Adipocyte (in vitro differentiated cells): Measurements from ENCODE around the gene TMCO4.
"Not testable (repeated sequence)": the region's sequence is repeated elsewhere in the genome, so short reads cannot be mapped to it uniquely, and the experiment has no call there.

Source experiments
- DNase-seq: peaks from one replicate; pipeline ENCODE4 v3.0.0-alpha.2; 2015; ENCODE audit warnings: low read depth
- H3K27me3 ChIP-seq: replicated peaks from 2 replicates; pipeline ENCODE4 v1.7.0; 2013; ENCODE audit warnings: mild to moderate bottlenecking, low read length, moderate library complexity; ENCODE audit not compliant: control insufficient read depth, insufficient read depth
- H3K36me3 ChIP-seq: 2 replicates; pipeline ENCODE4 v1.7.0; 2013; ENCODE audit warnings: low read length, mild to moderate bottlenecking, moderate library complexity; ENCODE audit not compliant: control insufficient read depth, insufficient read depth, severe bottlenecking
- H3K4me1 ChIP-seq: 2 replicates; pipeline ENCODE4 v1.7.0; 2013; ENCODE audit warnings: mild to moderate bottlenecking, low read length, moderate library complexity; ENCODE audit not compliant: control insufficient read depth, insufficient read depth
- H3K4me3 ChIP-seq: 2 replicates; pipeline ENCODE4 v1.7.0; 2013; ENCODE audit warnings: mild to moderate bottlenecking, low read length, moderate library complexity
- H3K9ac ChIP-seq: 2 replicates; pipeline ENCODE4 v1.7.0; 2013; ENCODE audit warnings: mild to moderate bottlenecking, low read length, moderate library complexity
- H3K9me3 ChIP-seq: 2 replicates; pipeline ENCODE4 v1.7.0; 2013; ENCODE audit warnings: mild to moderate bottlenecking, low read length, moderate library complexity; ENCODE audit not compliant: control insufficient read depth

TMCO4 gene

DNA sequence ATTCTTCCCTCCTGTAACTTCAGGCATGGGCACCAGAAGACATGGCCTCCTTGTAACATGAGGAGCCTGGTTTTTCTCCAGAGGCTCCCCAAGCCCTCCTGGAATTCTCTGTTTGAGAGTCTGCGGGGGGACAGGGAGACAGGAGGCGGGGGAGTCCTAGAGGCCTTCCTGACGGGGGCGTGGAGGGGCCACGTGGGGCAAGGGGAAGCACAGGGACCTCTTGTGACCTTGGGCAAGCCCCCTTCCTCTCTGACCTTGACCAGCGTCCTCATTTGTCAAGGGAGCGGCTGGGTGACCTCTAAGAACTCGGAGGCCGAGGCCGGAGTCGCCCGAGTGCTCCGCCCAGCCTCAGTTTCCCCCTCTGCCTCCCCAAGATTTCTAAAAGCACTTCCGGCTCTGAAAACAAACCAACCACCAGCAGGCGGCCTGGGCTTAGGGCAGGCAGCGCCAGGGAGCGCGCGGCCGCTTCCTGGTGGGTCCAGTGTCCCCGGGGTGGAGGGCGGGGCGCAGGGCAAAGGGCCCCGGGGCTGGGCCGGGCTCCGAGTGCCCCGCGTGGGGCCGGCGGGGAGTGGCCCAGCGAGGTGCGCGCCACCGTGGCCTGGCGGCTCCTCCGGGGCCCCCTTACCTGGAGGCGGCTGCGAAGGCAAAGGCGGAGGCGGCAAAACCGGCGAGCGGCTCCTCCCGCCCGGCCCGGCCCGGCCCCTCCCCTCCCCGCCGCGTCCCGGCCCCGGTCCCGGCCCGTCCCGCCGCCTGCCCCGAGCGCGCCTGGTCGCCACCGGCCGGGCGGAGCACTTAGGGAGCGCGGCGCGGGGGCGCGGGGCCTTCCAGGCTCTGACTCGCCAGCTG, at the start of gene TMCO4:
TMCO4 (minus strand) TSS at position 687 of the 846 bp plus-strand sequence. CDS start 19,158 bp downstream, outside the sequence.
- Histone ChIP-seq H3K36me3 (no peaks in the 10 kb centered on the region), H3K9ac (peak within 1 kb of the TSS; percentile 81), H3K4me1 (peaks cover 20% of the 10 kb centered on the region), H3K4me3 (peak within 1 kb of the TSS; percentile 78), H3K27me3 (no peaks in the 10 kb centered on the region), H3K9me3 (no peaks in the 10 kb centered on the region)
- peak; percentile 72 for DNase-seq

DNA sequence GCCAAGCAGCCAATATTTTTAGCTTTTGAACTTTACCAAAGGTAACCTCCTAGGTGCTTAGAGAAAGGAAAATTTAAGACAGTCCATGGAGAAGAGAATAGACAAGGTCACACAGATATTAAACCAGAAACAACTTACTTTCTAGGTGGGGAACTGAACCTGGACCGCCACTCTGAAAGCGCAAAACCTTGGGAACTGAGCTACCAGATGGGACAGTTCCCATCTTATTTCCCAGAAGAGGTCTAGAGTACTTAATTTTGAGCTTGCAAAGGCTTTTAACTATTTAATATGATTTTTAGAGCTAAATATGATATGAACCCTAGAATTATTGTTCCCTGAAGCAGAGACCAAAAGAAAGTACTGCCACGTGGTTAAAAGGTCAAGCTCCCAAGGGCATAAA, 49.6 kb upstream of the TMCO4 start:
- not testable (repeated sequence) for H3K9me3 ChIP-seq, DNase-seq, H3K36me3 ChIP-seq, H3K27me3 ChIP-seq, H3K9ac ChIP-seq, H3K4me3 ChIP-seq
- H3K4me1 ChIP-seq: peaks cover 12% of the 10 kb centered on the region

DNA sequence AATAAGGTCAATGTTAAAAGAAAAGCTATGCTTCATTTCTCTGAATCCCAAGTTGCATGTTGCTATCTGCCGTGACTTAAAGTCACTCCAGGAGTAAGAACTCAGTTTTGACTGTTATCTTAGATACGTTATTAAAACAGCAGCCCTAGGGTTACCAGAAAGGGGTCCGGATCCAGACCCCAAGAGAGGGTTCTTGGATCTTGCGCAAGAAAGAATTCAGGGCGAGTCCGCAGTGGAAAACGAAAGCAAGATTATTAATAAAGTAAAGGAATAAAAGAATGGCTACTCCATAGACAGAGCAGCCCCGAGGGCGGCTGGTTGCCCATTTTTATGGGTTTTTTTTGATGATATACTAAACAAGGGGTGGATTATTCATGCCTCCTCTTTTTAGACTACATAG, 47.6 kb upstream of the TMCO4 start:
- not testable (repeated sequence) for DNase-seq, H3K9me3 ChIP-seq, H3K27me3 ChIP-seq, H3K36me3 ChIP-seq, H3K9ac ChIP-seq
- Histone ChIP-seq H3K4me3 (peak overlapping the region; percentile 68), H3K4me1 (peaks cover 12% of the 10 kb centered on the region)

DNA sequence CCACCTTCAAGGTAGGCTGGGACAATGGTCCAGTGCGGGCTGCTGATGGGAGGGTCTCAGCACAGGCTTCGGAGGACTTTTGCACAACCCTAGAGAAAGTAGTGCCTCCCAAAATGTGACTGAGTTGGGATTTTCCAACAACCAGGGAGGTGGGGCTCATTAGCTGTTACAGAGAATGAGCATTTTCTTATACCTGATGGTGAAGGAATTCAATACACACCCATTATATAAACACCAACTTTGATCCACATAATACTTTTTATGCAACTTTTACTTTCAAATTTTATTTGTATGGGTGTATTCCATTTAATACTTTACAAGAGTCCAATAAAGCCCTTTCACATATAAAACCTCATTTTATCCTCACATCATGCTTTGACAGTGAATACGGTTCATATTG, 46.6 kb upstream of the TMCO4 start:
- no peaks in the 10 kb centered on the region for H3K27me3 ChIP-seq
- H3K4me1 ChIP-seq: peaks cover 12% of the 10 kb centered on the region
- no peaks in the 10 kb centered on the region for H3K36me3 ChIP-seq
- no peak overlapping the region for H3K9ac ChIP-seq
- H3K4me3 ChIP-seq: no peak overlapping the region
- DNase-seq: no peak
- no peaks in the 10 kb centered on the region for H3K9me3 ChIP-seq

DNA sequence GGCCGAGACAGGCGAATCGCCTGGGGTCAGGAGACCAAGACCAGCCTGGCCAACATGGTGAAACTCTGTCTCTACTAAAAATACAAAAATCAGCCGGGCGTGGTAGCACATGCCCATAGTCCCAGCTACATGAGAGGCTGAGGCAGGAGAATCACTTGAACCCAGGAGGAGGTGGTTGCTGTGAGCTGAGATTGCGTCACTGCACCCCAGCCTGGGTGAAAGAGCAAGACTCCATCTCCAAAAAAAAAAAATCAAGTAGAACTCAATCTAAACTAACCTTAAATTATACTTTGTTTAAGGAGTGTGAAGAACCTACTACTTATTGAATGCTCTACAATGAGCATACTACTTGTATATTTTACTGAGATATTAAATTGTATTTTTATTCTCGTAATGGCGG, 45.8 kb upstream of the TMCO4 start:
- Histone ChIP-seq H3K4me3 (no peak overlapping the region), H3K9me3 (no peaks in the 10 kb centered on the region), H3K9ac (no peak overlapping the region), H3K27me3 (no peaks in the 10 kb centered on the region), H3K36me3 (no peaks in the 10 kb centered on the region), H3K4me1 (peaks cover 12% of the 10 kb centered on the region)
- DNase-seq: no peak

DNA sequence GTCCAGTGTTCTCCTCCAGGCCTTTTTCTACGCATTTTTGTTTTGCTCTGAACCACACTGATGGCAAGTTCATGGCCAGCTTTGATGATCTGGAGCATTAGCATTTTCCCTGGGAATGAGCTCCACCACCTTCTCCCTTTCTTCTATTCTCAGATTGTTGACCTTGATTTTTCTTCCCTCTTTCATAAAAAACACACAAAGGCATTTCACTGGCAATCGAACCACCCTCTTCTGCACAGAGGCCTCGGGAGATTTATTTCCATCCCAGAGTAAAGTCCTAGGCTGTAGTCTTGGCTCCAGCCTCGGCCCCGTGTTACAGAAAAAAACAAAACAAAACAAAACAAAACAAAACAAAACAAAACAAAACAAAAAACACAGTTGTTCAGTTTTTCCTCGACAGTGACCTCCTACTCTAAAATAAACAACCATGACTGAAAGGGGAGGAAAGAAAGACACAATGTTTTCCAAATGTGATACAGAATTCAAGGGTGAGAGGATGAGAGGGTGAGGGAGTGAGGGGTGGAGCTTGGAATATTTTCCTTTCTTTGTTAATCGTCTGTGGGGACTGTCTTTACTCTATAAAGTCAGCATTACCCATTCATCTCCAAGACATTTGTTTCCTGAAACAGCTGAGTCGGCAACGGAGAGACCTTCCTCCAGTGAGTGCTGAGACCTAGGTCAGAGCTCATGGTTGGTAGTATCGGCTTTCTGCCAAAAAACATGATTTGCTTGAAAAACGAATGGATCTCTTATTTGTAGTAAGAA, 45.2 kb upstream of the TMCO4 start:
- Histone ChIP-seq H3K36me3 (no peaks in the 10 kb centered on the region), H3K4me3 (no peak overlapping the region), H3K4me1 (peaks cover 12% of the 10 kb centered on the region), H3K27me3 (no peaks in the 10 kb centered on the region), H3K9me3 (no peaks in the 10 kb centered on the region), H3K9ac (no peak overlapping the region)
- DNase-seq: no peak

DNA sequence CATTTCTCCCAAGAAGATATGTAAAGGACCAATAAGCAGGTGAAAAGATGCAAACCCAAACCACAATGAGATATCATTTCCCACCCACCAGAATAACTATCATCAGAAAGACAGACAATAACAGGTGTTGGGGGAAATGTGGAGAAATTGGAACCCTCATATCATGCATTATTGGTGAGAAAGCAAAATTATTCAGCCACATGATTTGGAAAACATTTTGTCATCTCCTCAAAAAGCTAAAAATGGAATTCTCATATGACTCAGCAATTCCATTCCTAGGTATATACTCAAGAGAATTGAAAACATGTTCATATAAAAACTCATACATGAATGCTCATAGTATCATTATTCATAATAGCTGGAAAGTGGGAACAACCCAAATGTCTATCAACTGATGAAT, 40.5 kb upstream of the TMCO4 start:
- H3K27me3 ChIP-seq: no peaks in the 10 kb centered on the region
- peaks cover 2% of the 10 kb centered on the region for H3K4me1 ChIP-seq
- no peaks in the 10 kb centered on the region for H3K9me3 ChIP-seq
- no peaks in the 10 kb centered on the region for H3K36me3 ChIP-seq
- no peak overlapping the region for H3K9ac ChIP-seq
- DNase-seq: peak; percentile 16
- H3K4me3 ChIP-seq: no peak overlapping the region

DNA sequence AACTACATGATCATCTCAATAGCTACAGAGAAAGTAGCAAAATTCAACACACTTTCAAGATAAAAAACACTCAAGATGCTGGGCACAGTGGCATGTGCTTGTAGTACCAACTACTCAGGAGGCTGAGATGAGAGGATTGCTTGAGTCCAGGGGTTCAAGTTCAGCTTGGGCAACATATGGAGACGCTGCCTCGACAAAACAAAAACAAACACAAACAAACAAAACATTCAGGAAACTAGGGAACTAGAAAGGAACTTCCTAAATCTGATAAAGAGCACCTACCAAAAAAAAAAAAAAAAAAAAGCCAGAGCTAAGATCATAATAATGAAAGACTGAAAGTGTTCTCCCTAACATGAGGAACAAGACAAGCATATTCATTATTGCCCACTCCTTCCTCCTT, 38.1 kb upstream of the TMCO4 start:
- H3K4me1 ChIP-seq: no peaks in the 10 kb centered on the region
- H3K27me3 ChIP-seq: no peaks in the 10 kb centered on the region
- no peaks in the 10 kb centered on the region for H3K36me3 ChIP-seq
- DNase-seq: no peak
- H3K9me3 ChIP-seq: no peaks in the 10 kb centered on the region
- H3K4me3 ChIP-seq: no peak overlapping the region
- H3K9ac ChIP-seq: no peak overlapping the region

DNA sequence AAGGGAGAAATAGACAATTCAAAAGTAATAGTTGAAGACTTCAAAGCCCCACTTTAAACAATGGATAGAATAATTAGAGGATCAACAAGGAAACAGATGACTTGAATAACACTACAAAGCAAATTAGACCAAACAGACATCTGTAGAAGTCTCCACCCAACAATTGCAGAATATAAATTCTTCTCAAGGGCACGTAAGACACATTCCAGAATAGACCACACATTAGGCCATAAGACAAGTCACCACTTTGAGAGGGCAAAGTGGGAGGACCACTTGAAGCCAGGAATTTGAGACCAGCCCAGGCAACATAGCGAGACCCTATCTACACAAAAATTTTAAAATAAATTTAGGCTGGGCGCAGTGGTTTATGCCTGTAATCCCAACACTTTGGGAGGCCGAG, 35.9 kb upstream of the TMCO4 start:
- Histone ChIP-seq H3K9me3 (peaks cover 9% of the 10 kb centered on the region), H3K9ac (no peak overlapping the region), H3K36me3 (no peaks in the 10 kb centered on the region), H3K4me3 (no peak overlapping the region), H3K4me1 (no peaks in the 10 kb centered on the region), H3K27me3 (no peaks in the 10 kb centered on the region)
- DNase-seq: peak; percentile 7

DNA sequence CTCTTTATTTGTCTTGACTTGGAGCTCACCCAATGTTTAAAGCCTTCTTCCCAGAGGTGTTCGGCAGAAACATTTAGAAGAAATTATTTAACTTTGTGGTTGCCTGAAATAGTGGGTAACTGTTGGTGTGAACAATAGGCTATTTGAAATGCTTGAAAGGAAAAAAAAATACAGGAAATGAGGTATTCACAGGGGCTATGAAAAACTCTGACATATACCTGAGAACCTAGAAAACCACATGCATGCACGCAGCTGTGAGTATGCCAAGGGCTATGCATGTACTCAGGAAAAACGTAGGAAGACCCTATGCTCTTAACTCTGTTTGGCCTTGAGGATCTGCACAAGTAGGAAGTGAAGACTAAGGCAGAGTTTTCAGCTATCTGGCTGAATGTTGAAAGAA, 31.7 kb upstream of the TMCO4 start:
- Histone ChIP-seq H3K4me3 (no peak overlapping the region), H3K4me1 (no peaks in the 10 kb centered on the region), H3K9ac (no peak overlapping the region), H3K9me3 (peaks cover 9% of the 10 kb centered on the region), H3K27me3 (no peaks in the 10 kb centered on the region), H3K36me3 (no peaks in the 10 kb centered on the region)
- no peak for DNase-seq

DNA sequence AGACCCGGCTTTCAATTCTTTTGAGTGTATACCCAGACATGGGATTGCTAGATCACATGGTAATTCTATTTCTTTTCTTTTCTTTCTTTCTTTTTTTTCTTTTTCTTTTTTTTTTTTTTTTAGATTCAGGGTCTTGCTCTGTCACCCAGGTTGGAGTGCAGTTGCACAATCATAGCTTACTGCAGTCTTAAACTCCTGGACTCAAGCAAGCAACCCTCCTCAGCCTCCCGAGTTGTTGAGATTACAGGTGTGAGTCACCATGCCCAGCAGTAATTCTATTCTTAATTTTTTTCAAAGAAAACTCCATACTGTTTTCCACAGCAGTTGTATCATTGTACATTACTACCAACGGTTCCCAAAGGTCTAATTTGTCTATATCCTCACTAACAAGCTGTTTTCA, 28.8 kb upstream of the TMCO4 start:
- no peaks in the 10 kb centered on the region for H3K4me1 ChIP-seq
- no peak overlapping the region for H3K4me3 ChIP-seq
- no peaks in the 10 kb centered on the region for H3K27me3 ChIP-seq
- H3K9me3 ChIP-seq: peaks cover 9% of the 10 kb centered on the region
- no peak overlapping the region for H3K9ac ChIP-seq
- H3K36me3 ChIP-seq: no peaks in the 10 kb centered on the region
- DNase-seq: no peak
